ENCODE data around the gene TRANK1. TPM values are rescaled to one million over a fixed set of nuclear protein-coding genes. Genes with fewer than 3 reads are reported as not detected.
A peak's percentile ranks its signal among the peaks of the same experiment; 100 is the strongest.

TRANK1 gene
- total and polyA plus RNA-seq, 11 donors: 2.2 to 27.9 (median 4.0) TPM

GRCh38 chr3:36988356-36988755 lies 43.5 kb upstream of the TRANK1 start:
- peak overlapping the region in 3 of 12 donors; percentile 5 to 99 (median 99) for H3K27ac ChIP-seq
- H3K27me3 ChIP-seq: no peaks in the 10 kb centered on the region
- intact Hi-C loops (cut with DNase I): no loop called here
- peaks cover 0 to 63% (median 52%) of the 10 kb centered on the region in 9 donors for H3K36me3 ChIP-seq
- no peak for ATAC-seq
- H3K4me1 ChIP-seq: peaks cover 0 to 48% (median 41%) of the 10 kb centered on the region in 12 donors
- TF ChIP-seq POLR2A (IDR thresholded peaks at IDR 0.05): no peak
- no peak for TF ChIP-seq CTCF (IDR thresholded peaks at IDR 0.05)
- DNase-seq: no peak
- WGBS, 4 donors: 59 to 74% (median 66%) methylated on average over 2 of the region's 2 CpGs
- H3K9me3 ChIP-seq: no peaks in the 10 kb centered on the region
- H3K4me3 ChIP-seq: peak overlapping the region in 4 of 12 donors; percentile 72 to 83 (median 76)

GRCh38 chr3:36981006-36981405 lies 36.2 kb upstream of the TRANK1 start:
- H3K27me3 ChIP-seq: no peaks in the 10 kb centered on the region
- peaks cover 0 to 51% (median 41%) of the 10 kb centered on the region in 9 donors for H3K36me3 ChIP-seq
- 88 to 95% (median 94%) methylated on average over 4 of the region's 4 CpGs for WGBS, 4 donors
- no peak for DNase-seq
- H3K9me3 ChIP-seq: peaks cover 0 to 10% (median 0%) of the 10 kb centered on the region in 12 donors
- no peak overlapping the region for H3K27ac ChIP-seq
- TF ChIP-seq CTCF (IDR thresholded peaks at IDR 0.05) (no peak), POLR2A (IDR thresholded peaks at IDR 0.05) (no peak)
- peak in 1 of 4 donors; percentile 15 for ATAC-seq
- H3K4me3 ChIP-seq: no peak overlapping the region
- intact Hi-C loops (cut with DNase I): no loop called here
- H3K4me1 ChIP-seq: peaks cover 0 to 3% (median 0%) of the 10 kb centered on the region in 12 donors

GRCh38 chr3:36973139-36973538 lies 28.3 kb upstream of the TRANK1 start:
- TF ChIP-seq POLR2A (IDR thresholded peaks at IDR 0.05) (no peak), CTCF (IDR thresholded peaks at IDR 0.05) (no peak)
- Histone ChIP-seq H3K27me3 (no peaks in the 10 kb centered on the region), H3K4me1 (peaks cover 0 to 19% (median 5%) of the 10 kb centered on the region in 12 donors), H3K27ac (no peak overlapping the region), H3K36me3 (peaks cover 0 to 5% (median 0%) of the 10 kb centered on the region in 9 donors), H3K9me3 (no peaks in the 10 kb centered on the region), H3K4me3 (no peak overlapping the region)
- intact Hi-C loops (cut with DNase I): no loop called here
- no peak for ATAC-seq
- no peak for DNase-seq
- 91 to 97% (median 93%) methylated on average over 1 of the region's 1 CpG for WGBS, 4 donors

GRCh38 chr3:36972163-36972562 lies 27.3 kb upstream of the TRANK1 start:
- Histone ChIP-seq H3K36me3 (peaks cover 0 to 5% (median 0%) of the 10 kb centered on the region in 9 donors), H3K9me3 (no peaks in the 10 kb centered on the region), H3K27me3 (no peaks in the 10 kb centered on the region), H3K27ac (no peak overlapping the region), H3K4me1 (peaks cover 0 to 19% (median 5%) of the 10 kb centered on the region in 12 donors), H3K4me3 (no peak overlapping the region)
- 89 to 94% (median 91%) methylated on average over 2 of the region's 2 CpGs for WGBS, 4 donors
- no peak for TF ChIP-seq CTCF (IDR thresholded peaks at IDR 0.05)
- intact Hi-C loops (cut with DNase I): no loop called here
- DNase-seq (no peak), ATAC-seq (no peak)

Measured in heart left ventricle (tissue), 16 donors.